Activated CD8-positive, alpha-beta T cell treated with anti-CD3 and anti-CD28 coated beads for 36 hours (primary cell): ENCODE results near the gene SIPA1L2. TPM values are rescaled to one million over a fixed set of nuclear protein-coding genes. Genes with fewer than 3 reads are reported as not detected.

ENCODE experiments used
- ATAC-seq: fragments of 200-7000 bp; cut with Tn5 transposase; one replicate; pipeline ENCODE4 v1.10.0; 2021; ENCODE audit warnings: mild to moderate bottlenecking, moderate library complexity
- CTCF ChIA-PET: fragments of 350-600 bp; sonication (Branson Sonifier 250); formaldehyde crosslinking; loops from one replicate; lab custom pipeline; 2021; ENCODE audit warnings: antibody characterized with exemption; lab: Charles Lee
- POLR2A ChIA-PET: fragments of 350-600 bp; sonication (Branson Sonifier 250); formaldehyde crosslinking; loops from one replicate; lab custom pipeline; 2021; ENCODE audit warnings: antibody characterized with exemption; lab: Charles Lee
- DNase-seq: peaks from one replicate; pipeline ENCODE4 v3.0.0-alpha.2; 2020
- H3K27ac Mint-ChIP-seq: one replicate; pipeline ENCODE4 v1.8.0; 2021; ENCODE audit warnings: mild to moderate bottlenecking, mixed read lengths
- H3K27me3 Mint-ChIP-seq: one replicate; pipeline ENCODE4 v1.8.0; 2021; ENCODE audit warnings: mixed read lengths
- H3K36me3 Mint-ChIP-seq: one replicate; pipeline ENCODE4 v1.8.0; 2021; ENCODE audit warnings: low read depth, mixed read lengths
- H3K4me1 Mint-ChIP-seq: one replicate; pipeline ENCODE4 v1.8.0; 2021; ENCODE audit warnings: low read depth, mixed read lengths
- H3K4me3 Mint-ChIP-seq: one replicate; pipeline ENCODE4 v1.8.0; 2021; ENCODE audit warnings: mild to moderate bottlenecking, moderate library complexity, mixed read lengths
- H3K9me3 Mint-ChIP-seq: one replicate; pipeline ENCODE4 v1.8.0; 2021; ENCODE audit warnings: mixed read lengths
- intact Hi-C: fragments of 100-400 bp; cut with micrococcal nuclease; formaldehyde crosslinking; loops from one replicate; pipeline ENCODE4 v1.10.0; 2022
- total RNA-seq, 2 experiments: library from RNA; stranded (reverse); gene quantifications; one replicate each; pipeline ENCODE4 v1.2.3, GENCODE V29; 2021
- TF ChIP-seq, protein P1 (sequence below): fragments of 200-600 bp; IDR thresholded peaks from one replicate; pipeline ENCODE4 v1.8.0; 2022; ENCODE audit warnings: antibody characterized with exemption, mild to moderate bottlenecking

SIPA1L2 gene
- total RNA-seq, 2 experiments from 2014 or later, result 1.7 TPM

- TF ChIP-seq, protein P1, sequence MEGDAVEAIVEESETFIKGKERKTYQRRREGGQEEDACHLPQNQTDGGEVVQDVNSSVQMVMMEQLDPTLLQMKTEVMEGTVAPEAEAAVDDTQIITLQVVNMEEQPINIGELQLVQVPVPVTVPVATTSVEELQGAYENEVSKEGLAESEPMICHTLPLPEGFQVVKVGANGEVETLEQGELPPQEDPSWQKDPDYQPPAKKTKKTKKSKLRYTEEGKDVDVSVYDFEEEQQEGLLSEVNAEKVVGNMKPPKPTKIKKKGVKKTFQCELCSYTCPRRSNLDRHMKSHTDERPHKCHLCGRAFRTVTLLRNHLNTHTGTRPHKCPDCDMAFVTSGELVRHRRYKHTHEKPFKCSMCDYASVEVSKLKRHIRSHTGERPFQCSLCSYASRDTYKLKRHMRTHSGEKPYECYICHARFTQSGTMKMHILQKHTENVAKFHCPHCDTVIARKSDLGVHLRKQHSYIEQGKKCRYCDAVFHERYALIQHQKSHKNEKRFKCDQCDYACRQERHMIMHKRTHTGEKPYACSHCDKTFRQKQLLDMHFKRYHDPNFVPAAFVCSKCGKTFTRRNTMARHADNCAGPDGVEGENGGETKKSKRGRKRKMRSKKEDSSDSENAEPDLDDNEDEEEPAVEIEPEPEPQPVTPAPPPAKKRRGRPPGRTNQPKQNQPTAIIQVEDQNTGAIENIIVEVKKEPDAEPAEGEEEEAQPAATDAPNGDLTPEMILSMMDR, result peak; percentile 19
- intact Hi-C loops, result loop anchor here (10.0 kb wide), 1 partner anchor 764 kb away; no protein-coding TSS in a partner anchor
- H3K27me3 Mint-ChIP-seq, result peaks cover 22% of the 10 kb centered on the region
- peaks cover 25% of the 10 kb centered on the region for H3K4me1 Mint-ChIP-seq
- ATAC-seq (no peak), DNase-seq (no peak)
- no peaks in the 10 kb centered on the region for H3K9me3 Mint-ChIP-seq
- H3K4me3 Mint-ChIP-seq, result peak overlapping the region; percentile 76
- ChIA-PET CTCF (interaction anchor here (1.1 to 2.5 kb wide), 6 partner anchors 13 to 762 kb away, joined by 3 to 10 read pairs (median 6); no protein-coding TSS in a partner anchor), POLR2A (no interaction called here)
- no peaks in the 10 kb centered on the region for H3K36me3 Mint-ChIP-seq
- H3K27ac Mint-ChIP-seq, result no peak overlapping the region
These were observed 1.3 kb downstream of the SIPA1L2 start for GRCh38 chr1:232628335-232629249.

DNA sequence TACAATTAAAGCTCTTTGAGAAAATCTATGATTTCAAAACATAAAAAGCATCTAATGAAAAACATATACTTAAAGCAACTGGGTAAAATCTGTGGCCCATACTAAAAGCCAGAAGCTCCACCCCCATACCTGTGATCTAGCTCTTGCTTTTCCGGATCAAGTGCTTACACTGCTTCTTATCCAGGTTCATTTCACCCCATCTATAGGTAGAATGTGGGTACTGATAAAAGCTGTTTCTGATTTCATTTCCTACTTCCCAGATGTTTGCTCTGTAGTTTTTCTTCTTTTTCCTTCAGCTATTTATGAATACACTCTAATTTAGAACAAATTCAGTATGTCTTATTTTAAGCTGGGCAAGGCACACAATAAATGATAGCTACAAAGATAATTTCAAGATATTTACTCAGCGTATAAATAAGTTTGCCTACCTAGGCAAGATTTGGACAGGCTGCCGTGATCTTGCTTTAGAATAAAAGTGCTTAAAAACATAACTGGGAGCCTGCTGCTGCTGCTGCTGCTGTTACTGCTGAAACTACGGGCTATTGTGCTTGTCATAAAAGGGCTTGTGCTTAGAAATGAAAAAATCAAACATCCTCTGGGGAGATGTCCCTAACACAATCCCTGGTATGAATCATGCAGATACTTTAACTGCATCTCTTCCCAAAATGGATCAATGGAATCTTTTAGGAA, 2.1 kb downstream of the SIPA1L2 start:
- Mint-ChIP-seq H3K27me3 (peaks cover 22% of the 10 kb centered on the region), H3K4me1 (peaks cover 25% of the 10 kb centered on the region), H3K4me3 (no peak overlapping the region), H3K36me3 (no peaks in the 10 kb centered on the region), H3K27ac (no peak overlapping the region), H3K9me3 (no peaks in the 10 kb centered on the region)
- intact Hi-C loops, result loop anchor here (10.0 kb wide), 1 partner anchor 763 kb away; no protein-coding TSS in a partner anchor
- ChIA-PET POLR2A (no interaction called here), CTCF (interaction anchor here (0.6 to 2.5 kb wide), 19 partner anchors 9 to 769 kb away, joined by 3 to 10 read pairs (median 3); partner anchors contain the start of genes MAP10 and NTPCR)
- DNase-seq, result no peak
- ATAC-seq, result peak; percentile 28
- TF ChIP-seq, protein P1, result peak; percentile 41

DNA sequence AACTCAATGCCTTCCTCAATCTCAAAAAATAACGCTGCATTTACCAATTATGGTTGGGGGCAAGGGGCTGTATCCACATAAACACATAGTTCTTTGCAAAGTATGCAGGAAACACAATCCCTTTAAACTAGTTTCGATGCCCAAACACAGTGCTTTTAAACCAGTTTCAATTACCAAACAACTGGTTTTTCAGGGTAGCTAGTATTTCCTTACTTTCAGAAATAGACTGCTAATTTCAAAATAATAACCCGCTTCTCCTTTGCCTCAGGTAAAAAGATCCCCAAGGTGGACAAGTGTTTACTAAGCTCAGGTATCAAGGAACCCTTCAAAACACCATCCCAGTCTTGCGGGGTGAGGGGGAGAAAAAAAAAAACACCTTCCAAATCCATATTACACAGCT, 2.8 kb downstream of the SIPA1L2 start:
- intact Hi-C loops, result loop anchor here (10.0 kb wide), 1 partner anchor 762 kb away; no protein-coding TSS in a partner anchor
- POLR2A ChIA-PET, result interaction anchor here (0.6 kb wide), 1 partner anchor 335 kb away, joined by 3 read pairs; no protein-coding TSS in a partner anchor
- Mint-ChIP-seq H3K4me1 (peaks cover 25% of the 10 kb centered on the region), H3K4me3 (no peak overlapping the region), H3K36me3 (no peaks in the 10 kb centered on the region), H3K9me3 (no peaks in the 10 kb centered on the region), H3K27me3 (peaks cover 19% of the 10 kb centered on the region), H3K27ac (no peak overlapping the region)
- ATAC-seq (no peak), DNase-seq (no peak)
- TF ChIP-seq, protein P1, result no peak
- CTCF ChIA-PET, result interaction anchor here (0.6 to 2.5 kb wide), 19 partner anchors 8 to 769 kb away, joined by 3 to 10 read pairs (median 3); partner anchors contain the start of genes MAP10 and NTPCR

DNA sequence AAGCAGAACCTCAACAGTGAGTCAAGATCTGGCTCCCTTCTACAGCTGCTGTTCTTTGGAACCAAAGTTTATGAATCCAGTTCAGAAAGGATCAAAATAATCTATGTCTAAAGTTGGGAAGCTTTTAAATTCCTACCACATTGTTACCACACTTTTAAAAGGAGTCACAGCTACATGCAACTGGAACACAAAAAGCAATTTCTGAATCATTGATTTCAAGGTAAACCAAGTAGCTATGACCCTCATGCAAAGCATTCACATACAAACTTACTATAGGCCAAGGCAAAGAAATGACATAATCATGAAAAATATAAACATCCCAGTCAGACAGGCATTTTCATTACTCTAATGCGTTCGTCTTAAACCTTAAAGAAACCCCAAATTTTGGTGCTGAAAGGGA, 3.5 kb downstream of the SIPA1L2 start:
- TF ChIP-seq, protein P1, result no peak
- H3K4me3 Mint-ChIP-seq, result no peak overlapping the region
- no peaks in the 10 kb centered on the region for H3K36me3 Mint-ChIP-seq
- H3K4me1 Mint-ChIP-seq, result peaks cover 25% of the 10 kb centered on the region
- ChIA-PET CTCF (interaction anchor here (1.2 to 2.5 kb wide), 6 partner anchors 18 to 759 kb away, joined by 3 to 10 read pairs (median 4); no protein-coding TSS in a partner anchor), POLR2A (no interaction called here)
- intact Hi-C loops, result loop anchor here (10.0 kb wide), 1 partner anchor 762 kb away; no protein-coding TSS in a partner anchor
- ATAC-seq, result no peak
- H3K27me3 Mint-ChIP-seq, result peaks cover 16% of the 10 kb centered on the region
- no peak overlapping the region for H3K27ac Mint-ChIP-seq
- DNase-seq, result no peak
- H3K9me3 Mint-ChIP-seq, result no peaks in the 10 kb centered on the region
